Mesothelial cell of epicardium (in vitro differentiated cells): ENCODE data around the gene PRAMEF2. TPM values are rescaled to one million over a fixed set of nuclear protein-coding genes. Genes with fewer than 3 reads are reported as not detected.
"Not testable (repeated sequence)": the region's sequence is repeated elsewhere in the genome, so short reads cannot be mapped to it uniquely, and the experiment has no call there.

ENCODE experiments used
- DNase-seq, 2 experiments: peaks; one replicate each; pipeline ENCODE4 v3.0.0; 2021; ENCODE audit warnings: low spot score in 2 of 2; ENCODE audit not compliant: unreplicated experiment in 2 of 2
- H3K27ac Mint-ChIP-seq: 2 replicates; pipeline ENCODE4 v1.8.0; 2021; ENCODE audit warnings: mixed read lengths
- H3K27me3 Mint-ChIP-seq: 2 replicates; pipeline ENCODE4 v1.8.0; 2021; ENCODE audit warnings: low read depth, mixed read lengths
- H3K36me3 Mint-ChIP-seq: 2 replicates; pipeline ENCODE4 v1.8.0; 2021; ENCODE audit warnings: mixed read lengths
- H3K4me1 Mint-ChIP-seq: 2 replicates; pipeline ENCODE4 v1.8.0; 2021; ENCODE audit warnings: mixed read lengths
- H3K4me3 Mint-ChIP-seq: 2 replicates; pipeline ENCODE4 v1.8.0; 2021; ENCODE audit warnings: mild to moderate bottlenecking, moderate library complexity, mixed read lengths
- H3K9me3 Mint-ChIP-seq: 2 replicates; pipeline ENCODE4 v1.8.0; 2021; ENCODE audit warnings: mixed read lengths
- CTCF ChIP-seq: fragments of 200-600 bp; sonication (generic); IDR thresholded peaks from one replicate; pipeline ENCODE4 v1.5.0; 2021; ENCODE audit warnings: antibody characterized with exemption; ENCODE audit not compliant: unreplicated experiment
- total RNA-seq: library from RNA; stranded (reverse); gene quantifications from 3 replicates; pipeline ENCODE4 v1.2.1, GENCODE V29; 2021

Gene PRAMEF2
- total RNA-seq, 1 donor from 2014 or later, result not detected

DNA sequence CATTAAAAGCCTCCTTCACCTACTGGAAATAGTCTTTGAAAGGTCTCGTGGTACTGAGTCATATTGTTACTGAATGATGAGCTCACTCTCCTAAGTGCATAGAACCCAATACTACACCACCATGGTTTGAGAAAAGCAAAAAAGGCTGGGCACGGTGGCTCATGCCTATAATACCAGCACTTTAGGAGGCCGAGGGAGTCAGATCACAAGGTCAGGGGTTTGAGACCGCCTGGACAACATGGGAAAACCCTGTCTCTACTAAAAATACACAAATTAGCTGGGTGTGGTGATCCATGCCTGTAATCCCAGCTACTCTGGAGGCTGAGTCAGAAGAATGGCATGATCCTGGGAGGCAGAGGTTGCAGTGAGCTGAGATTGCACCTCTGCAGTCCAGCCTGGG lies 5.1 kb upstream of the PRAMEF2 start:
- no peak overlapping the region for H3K27ac Mint-ChIP-seq
- peaks cover 2% of the 10 kb centered on the region for H3K36me3 Mint-ChIP-seq
- DNase-seq, result no peak
- TF ChIP-seq CTCF, result no peak
- no peaks in the 10 kb centered on the region for H3K27me3 Mint-ChIP-seq
- no peak overlapping the region for H3K4me3 Mint-ChIP-seq
- H3K9me3 Mint-ChIP-seq, result peaks cover 48% of the 10 kb centered on the region
- H3K4me1 Mint-ChIP-seq, result no peaks in the 10 kb centered on the region

DNA sequence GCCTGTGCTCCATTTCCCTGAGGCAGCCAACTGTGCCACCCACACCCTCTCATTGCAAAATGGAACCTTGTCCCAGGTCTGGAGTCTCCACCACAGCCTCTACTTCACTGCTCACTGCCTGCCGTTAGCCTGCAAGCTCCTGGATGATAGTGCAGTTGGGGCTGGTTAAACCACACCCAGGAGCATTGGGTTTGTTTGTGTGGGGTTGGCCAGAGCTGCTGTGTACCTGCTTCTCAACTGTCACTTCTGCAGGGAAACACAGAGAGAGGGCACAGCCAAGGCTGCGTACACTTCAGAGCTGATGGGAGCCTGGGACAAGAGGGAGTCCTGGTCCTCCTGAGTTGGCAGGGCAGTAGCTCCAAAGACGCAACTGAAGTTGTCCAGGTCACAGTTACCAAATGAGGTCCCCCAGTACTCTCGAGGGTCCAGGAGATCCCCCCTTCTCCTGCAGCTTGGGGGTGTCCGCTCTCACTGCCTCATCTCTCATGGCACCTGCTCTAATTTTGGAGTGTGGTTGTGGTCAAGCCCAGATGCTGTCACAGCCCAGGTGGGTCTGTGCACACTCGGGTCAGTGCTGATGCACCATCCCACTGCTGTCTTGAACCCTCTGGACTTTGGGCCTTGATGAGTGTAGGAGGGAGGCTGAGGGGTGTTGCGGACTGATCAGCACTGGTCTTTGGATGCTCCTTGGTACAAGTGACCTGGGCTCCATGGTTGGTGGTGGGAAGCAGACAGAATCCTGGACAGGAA lies 6.4 kb downstream of the PRAMEF2 start:
- not testable (repeated sequence) for H3K4me3 Mint-ChIP-seq, H3K4me1 Mint-ChIP-seq, H3K36me3 Mint-ChIP-seq, H3K27ac Mint-ChIP-seq, DNase-seq, H3K27me3 Mint-ChIP-seq
- H3K9me3 Mint-ChIP-seq, result peaks cover 32% of the 10 kb centered on the region

DNA sequence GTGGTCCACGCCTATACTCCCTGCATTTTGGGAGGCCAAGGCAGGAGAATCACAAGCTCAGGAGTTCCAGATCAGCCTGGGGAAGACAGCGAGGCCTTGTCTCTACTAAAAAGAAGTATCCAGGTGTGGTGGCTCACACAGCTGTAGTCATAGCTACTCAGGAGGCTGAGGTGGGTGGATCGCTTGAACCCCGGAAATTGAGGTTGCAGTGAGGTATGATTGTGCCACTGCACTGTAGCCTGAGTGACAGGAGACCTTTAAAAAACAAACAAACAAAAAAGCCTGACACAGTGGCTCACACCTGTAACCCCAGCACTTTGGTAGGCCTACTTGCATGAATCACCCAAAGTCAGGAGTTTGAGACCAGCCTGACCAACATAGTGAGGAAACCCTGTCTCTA lies 21.6 kb downstream of the PRAMEF2 start:
- H3K4me3 Mint-ChIP-seq, H3K36me3 Mint-ChIP-seq, H3K9me3 Mint-ChIP-seq, H3K4me1 Mint-ChIP-seq, DNase-seq, H3K27me3 Mint-ChIP-seq, H3K27ac Mint-ChIP-seq: not testable (repeated sequence)

GRCh38 chr1:12886101-12886500 lies 29.2 kb downstream of the PRAMEF2 start, which contains the start of gene PRAMEF4:
TSS of gene PRAMEF4 (minus strand) at chr1:12886201. CDS start at chr1:12883394, 2,807 bp downstream.
- not testable (repeated sequence) for H3K27ac Mint-ChIP-seq, H3K27me3 Mint-ChIP-seq, DNase-seq, H3K36me3 Mint-ChIP-seq, H3K4me1 Mint-ChIP-seq, H3K4me3 Mint-ChIP-seq, H3K9me3 Mint-ChIP-seq

GRCh38 chr1:12898170-12898569 lies 41.3 kb downstream of the PRAMEF2 start, which contains the start of gene PRAMEF10:
TSS of gene PRAMEF10 (minus strand) at chr1:12898270. CDS start at chr1:12895847, 2,423 bp downstream.
- H3K27ac Mint-ChIP-seq, result not testable (repeated sequence)

GRCh38 chr1:12899186-12899585 lies 42.3 kb downstream of the PRAMEF2 start:
- DNase-seq, H3K4me1 Mint-ChIP-seq, H3K27ac Mint-ChIP-seq: not testable (repeated sequence)

More at GRCh38 chr1:12898170-12898569, 41.3 kb downstream of the PRAMEF2 start, which contains the start of gene PRAMEF10:
- not testable (repeated sequence) for H3K4me1 Mint-ChIP-seq, H3K4me3 Mint-ChIP-seq, H3K36me3 Mint-ChIP-seq, H3K9me3 Mint-ChIP-seq, DNase-seq, H3K27me3 Mint-ChIP-seq

GRCh38 chr1:12903793-12904572 lies 47.1 kb downstream of the PRAMEF2 start:
- H3K27me3 Mint-ChIP-seq, H3K9me3 Mint-ChIP-seq, H3K4me3 Mint-ChIP-seq, H3K27ac Mint-ChIP-seq, DNase-seq, H3K36me3 Mint-ChIP-seq, H3K4me1 Mint-ChIP-seq: not testable (repeated sequence)

More at GRCh38 chr1:12899186-12899585, 42.3 kb downstream of the PRAMEF2 start:
- not testable (repeated sequence) for H3K36me3 Mint-ChIP-seq, H3K4me3 Mint-ChIP-seq, H3K9me3 Mint-ChIP-seq, H3K27me3 Mint-ChIP-seq

Other genes with a start within 250 kb of the PRAMEF2 start
- gene DHRS3, start 238.9 kb upstream of the PRAMEF2 start, total RNA-seq, result 1,067 to 1,086 TPM (median 1,071 TPM) in 3 replicates
- 0.31 to 0.36 TPM (median 0.31 TPM) in 3 replicates for gene AADACL4, start 213.0 kb upstream of the PRAMEF2 start, total RNA-seq
- not detected in 3 replicates for gene AADACL3, start 141.0 kb upstream of the PRAMEF2 start, total RNA-seq
- not detected in 3 replicates for gene CFAP107, start 110.9 kb upstream of the PRAMEF2 start, total RNA-seq
- gene PRAMEF12, start 83.3 kb upstream of the PRAMEF2 start, total RNA-seq, result not detected in 3 replicates
- not detected in 3 replicates for gene PRAMEF1, start 65.7 kb upstream of the PRAMEF2 start, total RNA-seq
- gene PRAMEF11, start 25.7 kb upstream of the PRAMEF2 start, total RNA-seq, result not detected in 3 replicates
- not detected in 3 replicates for gene HNRNPCL1, start 8.4 kb upstream of the PRAMEF2 start, total RNA-seq
- gene PRAMEF4, start 29.1 kb downstream of the PRAMEF2 start, total RNA-seq, result not detected in 3 replicates
- not detected in 3 replicates for gene PRAMEF10, start 41.2 kb downstream of the PRAMEF2 start, total RNA-seq
- gene PRAMEF7, start 59.5 kb downstream of the PRAMEF2 start, total RNA-seq, result not detected in 3 replicates
- gene PRAMEF6, start 90.5 kb downstream of the PRAMEF2 start, total RNA-seq, result not detected in 3 replicates
- not detected in 3 replicates for gene PRAMEF27, start 199.5 kb downstream of the PRAMEF2 start, total RNA-seq
- gene HNRNPCL3, start 203.7 kb downstream of the PRAMEF2 start, total RNA-seq, result not detected in 3 replicates
- not detected in 3 replicates for gene PRAMEF25, start 213.7 kb downstream of the PRAMEF2 start, total RNA-seq